Ammon's horn (tissue), 1 donor: Measurements from ENCODE around the gene MRPL20.
A peak's percentile ranks its signal among the peaks of the same experiment; 100 is the strongest.
"Not testable (repeated sequence)": the region's sequence is repeated elsewhere in the genome, so short reads cannot be mapped to it uniquely, and the experiment has no call there.

Source experiments
- DNase-seq: peaks from one replicate; pipeline ENCODE4 v3.0.0-alpha.2; 2016; ENCODE audit warnings: low spot score

The MRPL20 gene

GRCh38 chr1:1385339-1385738 is 21.8 kb downstream of the MRPL20 start:
- DNase-seq: not testable (repeated sequence)

DNA sequence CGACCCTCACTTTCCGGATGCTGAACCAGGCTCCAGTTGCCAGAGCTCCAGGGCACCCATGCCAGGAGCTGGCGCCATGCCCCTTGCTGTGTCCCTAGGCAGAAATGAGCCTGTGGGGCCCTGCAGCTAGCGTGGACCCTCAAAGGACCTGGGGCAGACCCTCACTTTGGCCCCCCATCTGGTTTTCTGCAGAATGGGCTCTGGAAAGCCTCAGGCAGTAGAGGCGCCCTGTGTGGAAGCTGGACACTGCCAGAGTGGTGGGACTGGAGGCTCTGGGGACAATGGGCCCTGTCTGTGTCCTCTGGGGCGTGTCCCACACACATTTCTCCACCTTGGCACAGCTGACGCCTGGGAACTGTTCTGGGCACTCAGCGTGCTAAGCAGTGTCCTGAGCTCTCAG is 25.8 kb downstream of the MRPL20 start:
- no peak for DNase-seq

GRCh38 chr1:1380860-1381259 is 26.2 kb downstream of the MRPL20 start:
- no peak for DNase-seq

DNA sequence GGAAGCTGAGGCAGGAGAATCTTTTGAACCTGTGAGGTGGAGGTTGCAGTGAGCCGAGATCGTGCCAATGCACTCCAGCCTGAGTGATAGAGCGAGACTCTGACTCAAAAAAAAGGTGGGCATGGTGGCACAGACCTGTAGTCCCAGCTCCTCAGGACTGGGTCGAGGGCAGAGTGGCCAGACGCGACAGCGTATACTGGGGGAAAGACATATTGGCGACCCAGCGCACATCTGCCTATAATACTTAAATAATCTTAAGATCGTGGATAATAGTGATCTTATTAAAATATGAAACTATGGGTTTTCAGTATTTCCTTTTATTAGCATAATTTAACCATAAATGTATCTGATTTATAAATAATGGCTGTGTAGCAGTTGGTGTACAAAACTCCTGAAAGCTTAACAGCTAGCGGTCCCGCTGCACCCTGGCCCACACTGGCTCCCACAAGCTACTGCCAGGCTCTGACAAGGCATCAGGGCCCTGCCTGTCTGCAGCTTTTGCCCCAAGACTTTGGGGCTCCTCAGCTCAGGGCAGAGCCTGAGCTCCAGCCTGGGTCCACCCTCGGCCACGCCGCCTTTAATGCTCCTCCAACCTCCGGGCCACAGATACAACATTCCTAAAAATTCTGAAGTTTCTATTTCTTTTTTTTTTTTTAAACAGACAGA is 29.4 kb downstream of the MRPL20 start:
- DNase-seq: no peak

DNA sequence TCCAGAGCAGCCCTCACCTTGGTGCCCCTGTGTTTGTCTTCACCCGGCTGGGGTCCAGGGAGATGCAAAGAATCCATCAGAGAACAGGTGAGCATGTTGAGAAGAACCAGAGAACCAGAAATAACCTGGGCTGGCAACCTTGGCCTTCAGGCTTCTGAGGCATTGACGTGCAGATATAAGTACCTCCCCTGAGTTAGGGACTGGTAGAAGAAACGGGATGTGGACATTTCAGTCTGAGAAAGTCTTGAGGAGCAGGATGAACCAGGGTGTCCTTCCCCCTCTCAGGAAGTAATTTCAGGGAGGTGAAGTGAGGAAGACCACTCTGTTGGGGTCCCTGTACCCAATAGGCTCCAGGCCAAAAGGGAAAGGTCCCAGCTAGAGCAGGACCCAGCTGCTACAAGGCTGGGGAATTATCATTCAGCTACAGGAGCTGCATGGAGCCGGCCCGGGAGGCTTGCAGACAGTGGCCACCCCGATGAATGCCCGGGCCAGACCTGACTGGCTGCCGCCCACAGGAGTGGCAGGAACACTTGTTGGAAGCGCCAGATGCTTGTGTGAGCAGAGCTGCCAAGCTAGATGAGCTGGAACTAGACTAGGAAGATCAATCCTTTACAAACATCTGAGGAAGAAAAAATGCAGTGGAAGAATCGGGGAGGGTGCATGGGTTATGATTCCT is 30.4 kb downstream of the MRPL20 start:
- no peak for DNase-seq

- peak; percentile 99 for DNase-seq
These were observed 32.0 kb downstream of the MRPL20 start, which contains the start of gene AURKAIP1 for GRCh38 chr1:1374929-1375662. Gene AURKAIP1 (minus strand): TSS chr1:1375207. CDS start chr1:1374756, 451 bp downstream.

DNA sequence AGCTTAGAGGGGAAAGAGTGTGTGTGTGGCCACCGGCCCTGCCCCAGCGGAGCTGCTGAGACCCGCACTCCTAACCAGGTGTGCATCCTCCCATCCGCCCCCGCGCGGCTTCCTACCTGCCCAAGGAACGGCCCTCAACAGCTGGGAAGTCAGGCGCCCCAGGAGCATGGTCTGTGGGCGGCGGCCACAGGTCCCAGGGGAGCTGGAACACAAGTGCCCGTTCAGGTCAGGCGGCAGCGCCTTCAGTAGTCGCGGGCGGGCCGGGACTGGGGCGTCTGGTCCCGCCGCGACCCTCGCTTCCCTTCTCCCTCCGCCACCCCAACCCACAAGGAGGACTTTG is 32.5 kb downstream of the MRPL20 start:
- DNase-seq: no peak

- no peak for DNase-seq
These were observed 33.1 kb downstream of the MRPL20 start for GRCh38 chr1:1373815-1374588.

DNA sequence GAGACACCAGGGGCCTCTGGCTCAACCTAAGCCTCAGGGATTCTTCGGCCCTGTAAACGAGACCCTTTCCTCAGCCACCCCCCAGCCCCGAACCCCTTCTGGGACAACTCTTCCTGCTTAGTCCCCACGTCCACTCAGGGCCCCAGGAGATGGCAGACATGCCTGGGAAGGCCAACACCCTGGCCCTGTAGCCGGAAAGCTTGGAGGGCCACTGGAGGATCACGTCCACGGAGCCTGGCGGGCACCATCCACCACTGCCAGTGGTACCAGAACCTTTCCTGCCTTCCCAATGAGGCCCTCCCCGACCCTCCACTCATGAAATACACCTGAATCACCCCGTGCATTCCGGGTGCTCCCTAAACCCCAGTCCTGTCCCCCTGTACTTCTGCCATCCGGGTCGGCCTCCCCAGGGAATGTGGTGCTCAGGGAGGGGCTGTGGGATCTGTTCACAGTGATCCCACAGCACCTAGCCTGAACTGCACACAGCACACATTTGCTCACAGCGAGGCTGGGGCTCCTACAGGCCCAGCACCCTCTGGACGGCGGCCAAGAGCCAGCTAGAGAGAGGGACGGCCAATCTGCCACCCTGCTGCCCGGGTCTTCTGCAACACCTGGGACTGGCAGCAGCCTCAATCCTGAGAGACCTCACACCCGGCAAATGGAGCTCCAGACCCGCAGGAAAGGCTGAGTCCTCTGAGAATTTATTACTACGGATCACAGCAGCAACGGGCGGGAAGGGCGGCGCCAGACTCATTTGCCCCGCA is 33.9 kb downstream of the MRPL20 start:
- DNase-seq: no peak

- DNase-seq: no peak
These were observed 35.1 kb downstream of the MRPL20 start for GRCh38 chr1:1371746-1372711.

DNA sequence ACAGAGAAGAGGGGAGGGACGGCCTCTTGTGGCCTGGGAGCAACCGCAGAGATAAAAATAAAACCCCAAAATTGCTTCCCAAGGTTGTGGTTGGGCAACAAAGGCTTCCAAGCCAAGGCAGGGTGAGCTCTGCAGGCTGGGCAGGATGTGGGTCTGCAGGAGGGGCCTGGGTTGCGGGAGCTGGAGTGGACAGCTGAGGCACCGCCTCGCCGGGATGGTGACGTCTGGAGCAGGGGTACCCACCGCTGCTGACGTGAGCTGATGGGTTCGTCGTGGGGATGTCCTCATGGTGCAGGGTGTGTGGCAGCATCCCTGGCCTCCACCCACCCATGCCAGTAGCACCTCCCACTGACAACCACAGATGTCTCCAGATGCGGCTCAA is 35.7 kb downstream of the MRPL20 start:
- no peak for DNase-seq

- DNase-seq: no peak
These were observed 36.3 kb downstream of the MRPL20 start for GRCh38 chr1:1370771-1371300.

DNA sequence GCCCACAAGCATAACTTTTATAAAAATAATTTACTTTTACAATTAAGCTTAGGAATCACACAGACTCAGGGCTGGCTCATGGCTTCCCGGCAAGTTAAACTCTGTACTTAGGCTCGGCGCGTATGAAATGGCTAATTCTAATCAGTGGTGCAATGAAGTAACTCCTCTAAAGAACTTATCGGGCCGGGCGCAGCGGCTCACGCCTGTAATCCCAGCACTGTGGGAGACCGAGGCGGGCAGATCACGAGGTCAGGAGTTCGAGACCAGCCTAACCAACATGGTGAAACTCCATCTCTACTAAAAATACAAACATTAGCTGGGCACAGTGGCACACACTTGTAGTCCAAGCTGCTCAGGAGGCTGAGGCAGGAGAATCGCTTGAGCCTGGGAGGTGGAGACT is 37.0 kb downstream of the MRPL20 start:
- not testable (repeated sequence) for DNase-seq

DNA sequence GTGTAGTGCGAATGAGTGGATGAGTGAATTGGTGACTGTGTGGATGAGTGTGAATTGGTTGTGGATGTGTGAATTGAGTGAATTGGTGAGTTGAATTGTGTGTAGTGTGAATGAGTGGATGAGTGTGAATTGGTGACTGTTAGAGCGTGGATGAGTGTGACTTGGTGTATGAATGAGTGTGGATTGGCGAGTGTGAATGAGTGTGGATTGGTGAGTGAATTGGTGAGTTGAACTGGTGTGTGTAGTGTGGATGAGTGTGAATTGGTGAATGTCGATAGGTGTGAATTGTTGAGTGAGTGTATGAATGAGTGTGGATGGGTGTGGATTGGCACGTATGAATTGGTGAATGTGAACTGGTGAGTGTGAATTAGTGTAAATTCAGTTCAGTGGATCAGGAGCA is 39.8 kb downstream of the MRPL20 start:
- no peak for DNase-seq

DNA sequence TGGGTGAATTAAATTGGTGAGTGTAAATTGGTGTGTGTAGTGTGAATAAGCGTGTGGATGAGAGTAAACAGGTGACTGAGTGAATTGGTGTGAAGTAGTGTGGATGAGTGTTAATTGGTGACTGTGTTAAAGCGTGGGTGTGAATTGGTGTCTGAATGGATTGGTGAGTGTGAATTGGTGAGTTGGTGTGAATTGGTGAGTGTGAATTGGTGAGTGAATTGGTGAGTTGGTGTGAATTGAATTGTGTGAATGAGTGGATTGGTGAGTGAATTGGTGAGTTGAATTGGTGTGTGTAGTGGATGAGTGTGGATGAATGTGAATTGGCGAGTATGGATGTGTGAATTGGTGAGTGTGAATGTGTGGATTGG is 40.4 kb downstream of the MRPL20 start:
- no peak for DNase-seq

DNA sequence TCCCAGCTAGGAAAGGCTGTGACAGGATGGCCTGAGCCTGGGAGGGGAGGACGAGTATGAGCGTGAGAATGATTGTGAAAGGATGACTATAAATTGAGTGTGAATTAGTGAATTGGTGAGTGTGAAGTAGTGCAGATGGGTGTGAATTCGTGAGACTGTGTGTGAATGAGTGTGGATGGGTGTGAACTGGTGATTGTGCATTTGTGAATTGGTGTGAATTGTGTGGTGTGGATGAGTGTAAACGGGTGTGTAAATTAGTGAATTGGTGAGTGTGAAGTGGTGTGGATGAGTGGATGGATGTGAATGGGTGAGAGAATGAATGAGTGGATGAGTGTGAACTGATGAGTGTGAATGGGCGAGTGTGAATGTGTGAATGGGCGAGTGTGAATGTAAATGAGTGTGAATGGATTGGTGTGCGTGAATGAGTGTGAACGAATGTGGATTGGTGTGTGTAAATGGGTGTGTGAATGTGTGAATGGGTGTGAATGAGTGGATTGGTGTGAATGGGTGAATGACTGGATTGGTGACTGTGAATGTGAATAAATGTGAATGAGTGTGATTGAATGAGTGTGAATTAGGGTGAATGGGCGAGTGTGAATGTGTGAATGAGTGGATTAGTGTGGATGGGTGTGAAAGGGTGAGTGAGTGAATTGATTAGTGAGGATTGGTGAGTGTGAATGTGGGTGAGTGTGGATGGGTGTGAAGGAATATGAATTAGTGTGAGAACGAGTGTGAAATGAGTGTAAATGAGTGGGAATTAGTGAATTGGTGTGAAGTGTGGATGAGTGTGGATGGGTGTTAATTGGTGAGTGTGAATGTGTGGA is 41.0 kb downstream of the MRPL20 start:
- no peak for DNase-seq

DNA sequence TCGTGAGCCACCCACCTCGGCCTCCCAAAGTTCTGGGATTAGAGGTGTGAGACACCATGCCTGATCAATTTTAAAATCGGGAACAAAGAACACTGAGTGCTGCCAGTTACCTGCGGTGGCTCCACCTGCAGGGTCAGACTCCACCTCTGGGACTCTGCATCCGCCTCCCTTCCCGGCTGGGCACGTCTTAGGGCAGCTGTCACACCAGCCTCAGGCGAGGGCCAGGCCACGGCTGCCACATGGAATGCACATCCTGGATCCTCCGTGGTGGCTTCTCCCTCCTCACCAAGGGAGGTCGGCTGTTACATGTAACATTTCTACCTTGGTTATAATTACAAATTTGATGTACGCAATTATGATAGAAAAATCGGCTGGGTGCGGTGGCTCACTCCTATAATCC is 42.8 kb downstream of the MRPL20 start:
- no peak for DNase-seq

- DNase-seq: no peak
These were observed 45.1 kb downstream of the MRPL20 start for GRCh38 chr1:1361982-1362423.

DNA sequence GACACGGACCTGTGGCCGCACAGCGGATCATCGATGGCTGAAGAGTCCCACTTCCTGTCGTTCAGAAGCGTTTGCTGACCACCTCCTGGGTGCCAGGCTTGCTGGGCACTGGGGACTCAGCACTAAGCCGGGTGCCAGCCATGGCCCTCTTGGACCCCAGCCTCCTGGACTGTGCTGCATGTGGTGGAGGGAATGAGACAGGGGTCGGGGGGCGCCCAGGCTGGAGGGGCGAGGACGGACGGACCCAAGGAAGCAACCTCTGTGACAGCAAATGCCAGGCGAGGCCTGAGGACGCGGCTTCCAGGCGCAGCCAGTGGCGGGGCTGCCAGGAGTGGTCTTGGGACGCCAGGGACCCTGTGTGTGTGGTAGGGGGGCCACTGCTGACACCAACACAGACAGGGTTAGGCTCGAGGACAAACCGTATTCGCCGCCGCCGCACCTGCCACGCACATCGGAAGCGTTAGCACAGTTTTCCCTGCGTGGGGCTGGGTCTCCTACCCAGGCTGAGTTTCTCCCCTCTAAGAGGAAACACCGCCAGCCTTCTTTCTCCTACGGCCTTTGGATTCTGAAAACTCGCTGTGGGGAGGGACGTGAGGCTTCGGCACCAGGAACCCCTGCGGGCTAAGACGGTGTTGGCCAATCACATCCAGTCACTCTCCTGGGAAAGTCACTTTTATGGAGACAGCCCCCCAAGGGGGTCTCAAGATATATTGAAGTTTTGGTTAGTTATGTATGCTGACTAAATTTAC is 45.7 kb downstream of the MRPL20 start:
- DNase-seq: no peak
